ENCODE results near the gene MTG2. TPM values are rescaled to one million over a fixed set of nuclear protein-coding genes. Genes with fewer than 3 reads are reported as not detected.
A peak's percentile ranks its signal among the peaks of the same experiment; 100 is the strongest.

The MTG2 gene
- total and polyA plus RNA-seq, 2 of the 13 experiments (the other 11 are each of a cell fraction or from before 2014, with no cell fraction given) = 20.4 to 37.8 TPM

GRCh38 chr20:62143081-62143956 is 39.5 kb upstream of the MTG2 start, which contains the start of the genes PSMA7 and SS18L1 (continued):
- TF ChIP-seq MYPOP (CRISPR knock-in tag; IDR thresholded peaks at IDR 0.05) (peak; percentile 70; the same call in 1 of the 2 replicates), ZNF598 (CRISPR knock-in tag; IDR thresholded peaks at IDR 0.05; ENCODE audit: borderline replicate concordance) (peak; percentile 40; the same call in 1 of the 2 replicates), AFF4 (CRISPR knock-in tag; IDR thresholded peaks at IDR 0.05) (no peak), PBX3 (CRISPR knock-in tag; IDR thresholded peaks at IDR 0.05; ENCODE audit: borderline replicate concordance) (0 out of 2 replicates have a peak, but pooled peaks have one; percentile 72), ZFP41 (CRISPR knock-in tag; IDR thresholded peaks at IDR 0.05; ENCODE audit: borderline replicate concordance) (no peak), CAMTA2 (CRISPR knock-in tag; IDR thresholded peaks at IDR 0.05; ENCODE audit: borderline replicate concordance) (0 out of 2 replicates have a peak, but pooled peaks have one; percentile 1), ZNF318 (CRISPR knock-in tag; IDR thresholded peaks at IDR 0.05) (peak; percentile 53; the same call in 1 of the 2 replicates), STAT6 (CRISPR knock-in tag; IDR thresholded peaks at IDR 0.05; ENCODE audit: borderline replicate concordance) (no peak)

Measured in HepG2 (cell line).